ENCODE data around the gene ANOS1.
"Not testable (repeated sequence)": the region's sequence is repeated elsewhere in the genome, so short reads cannot be mapped to it uniquely, and the experiment has no call there.

Gene ANOS1

GRCh38 chrX:8579602-8580001 lies 152.3 kb downstream of the ANOS1 start:
- H3K9ac ChIP-seq (ENCODE audit: low read length): no peak overlapping the region
- H3K27ac ChIP-seq (ENCODE audit: low read depth, low read length): no peak overlapping the region
- no peaks in the 10 kb centered on the region for H3K36me3 ChIP-seq (ENCODE audit: control insufficient read depth, insufficient read depth, low read length)
- H3K4me1 ChIP-seq (ENCODE audit: control insufficient read depth, insufficient read depth, low read length): no peaks in the 10 kb centered on the region
- H3K4me3 ChIP-seq (ENCODE audit: low read length): no peak overlapping the region
- no peaks in the 10 kb centered on the region for H3K27me3 ChIP-seq (ENCODE audit: control insufficient read depth, insufficient read depth, low read length)

- H3K9ac ChIP-seq (ENCODE audit: low read length): no peak overlapping the region
- H3K27me3 ChIP-seq (ENCODE audit: control insufficient read depth, insufficient read depth, low read length): no peaks in the 10 kb centered on the region
- H3K27ac ChIP-seq (ENCODE audit: low read depth, low read length): no peak overlapping the region
- no peak overlapping the region for H3K4me3 ChIP-seq (ENCODE audit: low read length)
- no peaks in the 10 kb centered on the region for H3K36me3 ChIP-seq (ENCODE audit: control insufficient read depth, insufficient read depth, low read length)
- no peaks in the 10 kb centered on the region for H3K4me1 ChIP-seq (ENCODE audit: control insufficient read depth, insufficient read depth, low read length)
These were observed 155.1 kb downstream of the ANOS1 start for GRCh38 chrX:8576821-8577220.

- Histone ChIP-seq H3K4me1 (ENCODE audit: control insufficient read depth, insufficient read depth, low read length) (no peaks in the 10 kb centered on the region), H3K27me3 (ENCODE audit: control insufficient read depth, insufficient read depth, low read length) (no peaks in the 10 kb centered on the region), H3K9ac (ENCODE audit: low read length) (no peak overlapping the region), H3K4me3 (ENCODE audit: low read length) (no peak overlapping the region), H3K36me3 (ENCODE audit: control insufficient read depth, insufficient read depth, low read length) (no peaks in the 10 kb centered on the region), H3K27ac (ENCODE audit: low read depth, low read length) (no peak overlapping the region)
These were observed 166.2 kb downstream of the ANOS1 start for GRCh38 chrX:8565729-8566128.

GRCh38 chrX:8548446-8548845 lies 183.5 kb downstream of the ANOS1 start:
- Histone ChIP-seq H3K4me1 (ENCODE audit: control insufficient read depth, insufficient read depth, low read length) (no peaks in the 10 kb centered on the region), H3K4me3 (ENCODE audit: low read length) (no peak overlapping the region), H3K36me3 (ENCODE audit: control insufficient read depth, insufficient read depth, low read length) (no peaks in the 10 kb centered on the region), H3K27ac (ENCODE audit: low read depth, low read length) (no peak overlapping the region), H3K27me3 (ENCODE audit: control insufficient read depth, insufficient read depth, low read length) (no peaks in the 10 kb centered on the region), H3K9ac (ENCODE audit: low read length) (no peak overlapping the region)

- H3K9ac ChIP-seq (ENCODE audit: low read length): no peak overlapping the region
- no peak overlapping the region for H3K27ac ChIP-seq (ENCODE audit: low read depth, low read length)
- H3K4me1 ChIP-seq (ENCODE audit: control insufficient read depth, insufficient read depth, low read length): no peaks in the 10 kb centered on the region
- no peak overlapping the region for H3K4me3 ChIP-seq (ENCODE audit: low read length)
- no peaks in the 10 kb centered on the region for H3K27me3 ChIP-seq (ENCODE audit: control insufficient read depth, insufficient read depth, low read length)
- no peaks in the 10 kb centered on the region for H3K36me3 ChIP-seq (ENCODE audit: control insufficient read depth, insufficient read depth, low read length)
These were observed 185.2 kb downstream of the ANOS1 start for GRCh38 chrX:8546715-8547114.

- Histone ChIP-seq H3K36me3 (ENCODE audit: control insufficient read depth, insufficient read depth, low read length) (no peaks in the 10 kb centered on the region), H3K4me1 (ENCODE audit: control insufficient read depth, insufficient read depth, low read length) (no peaks in the 10 kb centered on the region), H3K27ac (ENCODE audit: low read depth, low read length) (no peak overlapping the region), H3K4me3 (ENCODE audit: low read length) (no peak overlapping the region), H3K27me3 (ENCODE audit: control insufficient read depth, insufficient read depth, low read length) (no peaks in the 10 kb centered on the region), H3K9ac (ENCODE audit: low read length) (no peak overlapping the region)
These were observed 211.1 kb downstream of the ANOS1 start for GRCh38 chrX:8520791-8521190.

GRCh38 chrX:8520178-8520577 lies 211.8 kb downstream of the ANOS1 start:
- H3K27ac ChIP-seq (ENCODE audit: low read depth, low read length): no peak overlapping the region
- H3K36me3 ChIP-seq (ENCODE audit: control insufficient read depth, insufficient read depth, low read length): no peaks in the 10 kb centered on the region
- no peaks in the 10 kb centered on the region for H3K4me1 ChIP-seq (ENCODE audit: control insufficient read depth, insufficient read depth, low read length)
- no peaks in the 10 kb centered on the region for H3K27me3 ChIP-seq (ENCODE audit: control insufficient read depth, insufficient read depth, low read length)
- H3K9ac ChIP-seq (ENCODE audit: low read length): no peak overlapping the region
- H3K4me3 ChIP-seq (ENCODE audit: low read length): no peak overlapping the region

- Histone ChIP-seq H3K4me3 (ENCODE audit: low read length) (no peak overlapping the region), H3K36me3 (ENCODE audit: control insufficient read depth, insufficient read depth, low read length) (no peaks in the 10 kb centered on the region), H3K9ac (ENCODE audit: low read length) (no peak overlapping the region), H3K27me3 (ENCODE audit: control insufficient read depth, insufficient read depth, low read length) (no peaks in the 10 kb centered on the region), H3K4me1 (ENCODE audit: control insufficient read depth, insufficient read depth, low read length) (no peaks in the 10 kb centered on the region), H3K27ac (ENCODE audit: low read depth, low read length) (no peak overlapping the region)
These were observed 227.5 kb downstream of the ANOS1 start for GRCh38 chrX:8504451-8504850.

- H3K27me3 ChIP-seq (ENCODE audit: control insufficient read depth, insufficient read depth, low read length); H3K9ac ChIP-seq (ENCODE audit: low read length); H3K4me3 ChIP-seq (ENCODE audit: low read length); H3K27ac ChIP-seq (ENCODE audit: low read depth, low read length); H3K4me1 ChIP-seq (ENCODE audit: control insufficient read depth, insufficient read depth, low read length); H3K36me3 ChIP-seq (ENCODE audit: control insufficient read depth, insufficient read depth, low read length): not testable (repeated sequence)
These were observed 229.8 kb downstream of the ANOS1 start for GRCh38 chrX:8502101-8502500.

- Histone ChIP-seq H3K9ac (ENCODE audit: low read length) (no peak overlapping the region), H3K4me1 (ENCODE audit: control insufficient read depth, insufficient read depth, low read length) (no peaks in the 10 kb centered on the region), H3K4me3 (ENCODE audit: low read length) (no peak overlapping the region), H3K36me3 (ENCODE audit: control insufficient read depth, insufficient read depth, low read length) (no peaks in the 10 kb centered on the region), H3K27ac (ENCODE audit: low read depth, low read length) (no peak overlapping the region), H3K27me3 (ENCODE audit: control insufficient read depth, insufficient read depth, low read length) (no peaks in the 10 kb centered on the region)
These were observed 231.7 kb downstream of the ANOS1 start for GRCh38 chrX:8500203-8500602.

- H3K36me3 ChIP-seq (ENCODE audit: control insufficient read depth, insufficient read depth, low read length); H3K4me1 ChIP-seq (ENCODE audit: control insufficient read depth, insufficient read depth, low read length); H3K27me3 ChIP-seq (ENCODE audit: control insufficient read depth, insufficient read depth, low read length); H3K9ac ChIP-seq (ENCODE audit: low read length); H3K4me3 ChIP-seq (ENCODE audit: low read length); H3K27ac ChIP-seq (ENCODE audit: low read depth, low read length): not testable (repeated sequence)
These were observed 236.9 kb downstream of the ANOS1 start for GRCh38 chrX:8495036-8495435.

- H3K4me1 ChIP-seq (ENCODE audit: control insufficient read depth, insufficient read depth, low read length): no peaks in the 10 kb centered on the region
- no peak overlapping the region for H3K27ac ChIP-seq (ENCODE audit: low read depth, low read length)
- H3K4me3 ChIP-seq (ENCODE audit: low read length): no peak overlapping the region
- H3K36me3 ChIP-seq (ENCODE audit: control insufficient read depth, insufficient read depth, low read length): no peaks in the 10 kb centered on the region
- H3K9ac ChIP-seq (ENCODE audit: low read length): no peak overlapping the region
- no peaks in the 10 kb centered on the region for H3K27me3 ChIP-seq (ENCODE audit: control insufficient read depth, insufficient read depth, low read length)
These were observed 247.5 kb downstream of the ANOS1 start for GRCh38 chrX:8484360-8484949.

Data from rectal smooth muscle tissue (tissue), 1 donor.